Progenitor cell of endocrine pancreas (in vitro differentiated cells): ENCODE data around the gene MID2. TPM values are rescaled to one million over a fixed set of nuclear protein-coding genes. Genes with fewer than 3 reads are reported as not detected.
"Not testable (repeated sequence)": the region's sequence is repeated elsewhere in the genome, so short reads cannot be mapped to it uniquely, and the experiment has no call there.

Experiments
- DNase-seq: peaks from one replicate; pipeline ENCODE4 v3.0.0; 2021; ENCODE audit warnings: low spot score; ENCODE audit not compliant: unreplicated experiment
- H3K27ac Mint-ChIP-seq: 2 replicates; pipeline ENCODE4 v1.8.0; 2021; ENCODE audit warnings: mild to moderate bottlenecking, moderate library complexity, mixed read lengths
- H3K27me3 Mint-ChIP-seq: 2 replicates; pipeline ENCODE4 v1.8.0; 2021; ENCODE audit warnings: mixed read lengths
- H3K36me3 Mint-ChIP-seq: 2 replicates; pipeline ENCODE4 v1.8.0; 2022; ENCODE audit warnings: mixed read lengths; ENCODE audit not compliant: insufficient read depth
- H3K4me1 Mint-ChIP-seq: 2 replicates; pipeline ENCODE4 v1.8.0; 2021; ENCODE audit warnings: low read depth, mixed read lengths
- H3K4me3 Mint-ChIP-seq: 2 replicates; pipeline ENCODE4 v1.8.0; 2021; ENCODE audit warnings: low read depth, mild to moderate bottlenecking, moderate library complexity, mixed read lengths
- H3K9me3 Mint-ChIP-seq: 2 replicates; pipeline ENCODE4 v1.8.0; 2021; ENCODE audit warnings: low read depth, mixed read lengths
- CTCF ChIP-seq: fragments of 200-600 bp; sonication (generic); IDR thresholded peaks from one replicate; pipeline ENCODE4 v1.5.0; 2021; ENCODE audit warnings: antibody characterized with exemption, mild to moderate bottlenecking; ENCODE audit not compliant: unreplicated experiment
- total RNA-seq: library from RNA; stranded (reverse); gene quantifications from 2 replicates; pipeline ENCODE4 v1.2.1, GENCODE V29; 2021

MID2 gene
- total RNA-seq, 1 donor from 2014 or later = 5.9 TPM

GRCh38 chrX:107787827-107788226 lies 37.8 kb upstream of the MID2 start:
- no peak overlapping the region for H3K4me3 Mint-ChIP-seq

GRCh38 chrX:107804427-107804826 lies 21.2 kb upstream of the MID2 start:
- H3K4me1 Mint-ChIP-seq = no peaks in the 10 kb centered on the region
- no peak overlapping the region for H3K27ac Mint-ChIP-seq
- DNase-seq = no peak
- H3K4me3 Mint-ChIP-seq = no peak overlapping the region
- peaks cover 3% of the 10 kb centered on the region for H3K27me3 Mint-ChIP-seq
- TF ChIP-seq CTCF = no peak
- H3K9me3 Mint-ChIP-seq = peaks cover 24% of the 10 kb centered on the region
- no peaks in the 10 kb centered on the region for H3K36me3 Mint-ChIP-seq

More at GRCh38 chrX:107787827-107788226, 37.8 kb upstream of the MID2 start:
- Mint-ChIP-seq H3K27ac (no peak overlapping the region), H3K4me1 (peaks cover 4% of the 10 kb centered on the region), H3K27me3 (no peaks in the 10 kb centered on the region), H3K36me3 (no peaks in the 10 kb centered on the region), H3K9me3 (peaks cover 4% of the 10 kb centered on the region)
- no peak for TF ChIP-seq CTCF
- DNase-seq = no peak

GRCh38 chrX:107805179-107805578 lies 20.5 kb upstream of the MID2 start:
- Mint-ChIP-seq H3K36me3 (no peaks in the 10 kb centered on the region), H3K4me1 (no peaks in the 10 kb centered on the region)

DNA sequence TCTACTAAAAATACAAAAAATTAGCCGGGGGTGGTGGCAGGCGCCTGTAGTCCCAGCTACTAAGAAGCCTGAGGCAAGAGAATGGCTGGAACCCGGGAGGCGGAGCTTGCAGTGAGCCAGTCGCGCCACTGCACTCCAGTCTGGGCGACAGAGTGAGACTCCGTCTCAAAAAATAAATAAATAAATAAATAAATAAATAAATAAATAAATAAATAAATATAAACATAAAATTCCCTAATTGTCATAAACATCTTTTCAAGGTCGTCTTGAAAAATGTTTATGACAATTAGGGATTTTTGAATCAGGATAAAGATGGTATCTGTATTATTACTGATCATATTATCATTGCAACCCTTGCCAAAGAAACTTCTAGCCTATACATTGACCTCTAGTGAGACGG lies 15.6 kb upstream of the MID2 start:
- not testable (repeated sequence) for H3K4me1 Mint-ChIP-seq, H3K27me3 Mint-ChIP-seq, H3K4me3 Mint-ChIP-seq, H3K27ac Mint-ChIP-seq, H3K36me3 Mint-ChIP-seq, DNase-seq
- H3K9me3 Mint-ChIP-seq = peaks cover 14% of the 10 kb centered on the region

More at GRCh38 chrX:107805179-107805578, 20.5 kb upstream of the MID2 start:
- DNase-seq = no peak
- no peak overlapping the region for H3K4me3 Mint-ChIP-seq
- peaks cover 19% of the 10 kb centered on the region for H3K9me3 Mint-ChIP-seq
- no peak overlapping the region for H3K27ac Mint-ChIP-seq
- TF ChIP-seq CTCF = no peak
- peaks cover 3% of the 10 kb centered on the region for H3K27me3 Mint-ChIP-seq

- H3K9me3 Mint-ChIP-seq = peaks cover 23% of the 10 kb centered on the region
- H3K4me3 Mint-ChIP-seq = no peak overlapping the region
- TF ChIP-seq CTCF = no peak
- H3K27me3 Mint-ChIP-seq = peaks cover 5% of the 10 kb centered on the region
- H3K4me1 Mint-ChIP-seq = no peaks in the 10 kb centered on the region
- H3K27ac Mint-ChIP-seq = no peak overlapping the region
- DNase-seq = no peak
- no peaks in the 10 kb centered on the region for H3K36me3 Mint-ChIP-seq
Observed at GRCh38 chrX:107818900-107819521, 6.7 kb upstream of the MID2 start.

- Mint-ChIP-seq H3K9me3 (peaks cover 20% of the 10 kb centered on the region), H3K4me1 (peaks cover 8% of the 10 kb centered on the region), H3K4me3 (no peak overlapping the region), H3K27ac (no peak overlapping the region), H3K27me3 (peaks cover 28% of the 10 kb centered on the region), H3K36me3 (no peaks in the 10 kb centered on the region)
- no peak for TF ChIP-seq CTCF
- no peak for DNase-seq
Observed at GRCh38 chrX:107823042-107823441, 2.6 kb upstream of the MID2 start.
